ES-I3 (cell line): ENCODE results near the gene NACA.
"Not testable (repeated sequence)": the region's sequence is repeated elsewhere in the genome, so short reads cannot be mapped to it uniquely, and the experiment has no call there.

Source experiments
- H3K36me3 ChIP-seq: 2 replicates; pipeline ENCODE4 v1.6.1; 2013; ENCODE audit warnings: mild to moderate bottlenecking, low read length, control low read depth, moderate library complexity; ENCODE audit not compliant: insufficient read depth
- H3K4me1 ChIP-seq: 2 replicates; pipeline ENCODE4 v1.6.1; 2013; ENCODE audit warnings: mild to moderate bottlenecking, control low read depth, low read length; ENCODE audit not compliant: insufficient read depth
- H3K9ac ChIP-seq: 2 replicates; pipeline ENCODE4 v1.6.1; 2013; ENCODE audit warnings: low read depth, mild to moderate bottlenecking, low read length, moderate library complexity
- H3K9me3 ChIP-seq: 2 replicates; pipeline ENCODE4 v1.6.1; 2013; ENCODE audit warnings: mild to moderate bottlenecking, low read length, moderate library complexity; ENCODE audit not compliant: control insufficient read depth, insufficient read depth

Gene NACA

DNA sequence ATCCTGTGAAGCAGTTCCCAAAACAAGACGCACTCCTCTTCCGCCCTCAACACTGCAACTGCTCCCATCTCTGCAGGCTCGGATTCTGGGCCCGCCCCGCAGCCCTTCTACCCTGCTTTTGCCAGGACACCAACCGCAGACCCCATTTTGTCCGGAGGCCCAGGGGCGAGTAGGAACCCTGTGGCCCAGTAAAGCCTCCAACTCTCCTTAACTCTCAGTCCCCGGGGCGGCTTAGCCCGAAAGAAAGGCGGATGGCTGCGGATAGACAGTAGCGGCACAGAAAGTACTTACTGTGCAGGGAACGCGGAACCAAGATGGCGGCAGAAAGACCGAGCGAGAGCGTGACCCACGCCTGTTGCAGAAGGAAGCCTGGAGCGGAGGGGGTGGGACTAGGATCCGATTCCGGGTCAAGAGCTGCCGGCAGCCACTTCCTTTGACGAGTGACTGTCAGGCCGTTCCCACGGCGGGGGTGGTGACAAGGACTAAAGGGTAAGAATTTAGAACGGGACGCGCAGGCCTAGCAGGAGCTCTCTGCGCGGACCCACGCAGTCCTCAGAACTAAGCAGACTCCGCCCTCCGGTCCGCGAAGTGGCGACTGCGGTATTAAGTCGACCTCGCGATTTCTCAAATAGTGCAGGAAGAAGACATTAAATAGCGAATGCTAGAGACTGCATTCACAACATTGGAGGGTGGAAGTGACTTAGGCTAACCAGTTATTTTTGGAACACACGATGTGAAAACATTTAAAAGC, at the start of gene NACA:
NACA (minus strand) TSS at position 328 of the 751 bp plus-strand sequence. CDS start 778 bp downstream, outside the sequence.
- peaks cover 33% of the 10 kb centered on the region for H3K4me1 ChIP-seq
- no peaks in the 10 kb centered on the region for H3K9me3 ChIP-seq
- peak within 1 kb of the TSS; percentile 96 for H3K9ac ChIP-seq
- peaks cover 27% of the 10 kb centered on the region for H3K36me3 ChIP-seq

DNA sequence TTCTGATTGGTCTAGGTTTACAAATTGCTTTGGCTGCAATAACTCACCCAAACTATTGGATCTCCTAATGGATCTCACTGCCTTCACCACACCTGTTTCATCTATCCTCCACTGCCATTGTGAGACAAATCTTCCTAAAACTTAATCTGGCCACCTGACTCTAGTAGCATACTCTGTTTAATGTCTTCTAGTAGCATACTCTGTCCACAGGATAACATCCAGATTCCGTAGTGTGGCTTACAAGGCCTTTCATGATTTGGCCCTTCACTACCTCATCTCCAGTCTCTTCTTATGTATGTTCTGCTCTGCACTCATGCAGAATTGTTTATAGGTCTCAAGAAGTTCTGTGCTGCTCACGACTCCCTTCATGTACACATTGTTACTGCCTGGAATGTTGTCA, 48.0 kb upstream of the NACA start:
- Histone ChIP-seq H3K9ac (no peak overlapping the region), H3K9me3 (no peaks in the 10 kb centered on the region), H3K36me3 (no peaks in the 10 kb centered on the region), H3K4me1 (no peaks in the 10 kb centered on the region)

GRCh38 chr12:56772625-56773024, 47.5 kb upstream of the NACA start:
- Histone ChIP-seq H3K36me3 (no peaks in the 10 kb centered on the region), H3K9ac (no peak overlapping the region), H3K9me3 (no peaks in the 10 kb centered on the region), H3K4me1 (no peaks in the 10 kb centered on the region)

DNA sequence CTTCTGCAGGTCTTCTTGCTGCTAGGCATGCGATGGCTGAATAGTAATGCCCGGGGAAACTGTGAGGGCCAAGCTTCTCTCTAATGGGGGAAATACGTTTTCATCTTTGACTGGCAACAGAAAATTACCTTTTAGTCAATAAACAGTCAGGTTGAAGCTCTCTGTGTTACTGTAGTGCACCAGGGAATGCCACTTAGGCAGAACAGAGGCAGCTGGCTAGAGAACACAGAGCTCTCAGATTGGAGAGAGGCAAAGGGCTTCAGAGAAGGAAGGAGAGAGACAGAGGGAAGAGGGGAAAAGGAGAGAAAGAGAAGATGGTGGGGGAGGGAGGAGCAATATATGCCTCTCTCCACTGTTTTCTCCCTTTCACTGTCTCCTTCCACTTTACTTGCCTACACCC, 44.8 kb upstream of the NACA start:
- no peaks in the 10 kb centered on the region for H3K9me3 ChIP-seq
- H3K4me1 ChIP-seq = peaks cover 11% of the 10 kb centered on the region; the same call in 1 of the 2 replicates
- H3K9ac ChIP-seq = no peak overlapping the region
- H3K36me3 ChIP-seq = no peaks in the 10 kb centered on the region

DNA sequence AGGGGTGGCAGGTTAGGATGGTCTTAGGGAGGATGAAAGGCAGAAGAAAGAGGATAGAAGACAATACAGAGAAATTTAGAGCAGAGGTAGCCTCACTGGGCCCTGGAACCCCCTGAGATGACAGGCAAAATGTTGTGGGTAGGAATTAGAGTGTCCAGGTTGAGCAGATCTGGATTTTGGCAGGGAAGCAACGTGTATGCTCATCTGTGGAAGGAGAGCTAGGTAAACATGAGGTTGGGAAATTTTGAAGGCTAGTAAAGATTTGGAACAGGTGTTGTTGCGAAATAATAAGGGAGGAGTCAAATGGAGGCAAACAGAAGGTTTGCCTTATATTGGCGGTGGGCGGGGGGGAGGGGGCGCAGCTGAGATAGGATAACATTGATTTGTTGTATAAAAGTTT, 43.3 kb upstream of the NACA start:
- no peaks in the 10 kb centered on the region for H3K9me3 ChIP-seq
- no peak overlapping the region for H3K9ac ChIP-seq
- H3K4me1 ChIP-seq = peaks cover 11% of the 10 kb centered on the region; the same call in 1 of the 2 replicates
- H3K36me3 ChIP-seq = no peaks in the 10 kb centered on the region

- Histone ChIP-seq H3K9ac (no peak overlapping the region), H3K36me3 (no peaks in the 10 kb centered on the region), H3K9me3 (no peaks in the 10 kb centered on the region), H3K4me1 (peaks cover 11% of the 10 kb centered on the region; the same call in 1 of the 2 replicates)
These were observed 41.4 kb upstream of the NACA start for GRCh38 chr12:56766535-56766934.

- H3K36me3 ChIP-seq = no peaks in the 10 kb centered on the region
- no peaks in the 10 kb centered on the region; the same call in 1 of the 2 replicates for H3K9me3 ChIP-seq
- H3K9ac ChIP-seq = no peak overlapping the region
- H3K4me1 ChIP-seq = peaks cover 11% of the 10 kb centered on the region; the same call in 1 of the 2 replicates
These were observed 38.9 kb upstream of the NACA start for GRCh38 chr12:56763753-56764657.

DNA sequence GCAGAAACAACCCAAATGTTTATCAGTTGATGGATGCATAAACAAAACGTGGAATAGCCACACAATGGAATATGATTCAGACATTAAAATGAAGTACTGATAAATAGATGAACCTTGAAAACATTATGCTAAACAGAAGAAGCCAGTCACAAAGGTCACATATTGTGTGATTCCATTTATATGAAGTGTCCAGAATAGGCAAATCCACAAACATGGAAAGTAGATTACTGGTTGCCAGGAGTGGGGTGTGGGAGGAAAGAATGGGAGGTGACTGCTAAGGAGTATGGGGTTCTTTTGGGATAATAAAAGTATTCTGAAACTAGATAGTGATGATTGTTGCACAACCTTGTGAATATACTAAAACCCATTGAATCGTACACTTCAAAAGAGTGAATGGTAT, 36.7 kb upstream of the NACA start:
- no peak overlapping the region for H3K9ac ChIP-seq
- no peaks in the 10 kb centered on the region for H3K36me3 ChIP-seq
- no peaks in the 10 kb centered on the region; the same call in 1 of the 2 replicates for H3K9me3 ChIP-seq
- peaks cover 11% of the 10 kb centered on the region; the same call in 1 of the 2 replicates for H3K4me1 ChIP-seq

- H3K9ac ChIP-seq = no peak overlapping the region
- peaks cover under 1% of the 10 kb centered on the region; the same call in 1 of the 2 replicates for H3K4me1 ChIP-seq
- no peaks in the 10 kb centered on the region for H3K36me3 ChIP-seq
- H3K9me3 ChIP-seq = no peaks in the 10 kb centered on the region; the same call in 1 of the 2 replicates
These were observed 35.4 kb upstream of the NACA start for GRCh38 chr12:56760460-56760859.

DNA sequence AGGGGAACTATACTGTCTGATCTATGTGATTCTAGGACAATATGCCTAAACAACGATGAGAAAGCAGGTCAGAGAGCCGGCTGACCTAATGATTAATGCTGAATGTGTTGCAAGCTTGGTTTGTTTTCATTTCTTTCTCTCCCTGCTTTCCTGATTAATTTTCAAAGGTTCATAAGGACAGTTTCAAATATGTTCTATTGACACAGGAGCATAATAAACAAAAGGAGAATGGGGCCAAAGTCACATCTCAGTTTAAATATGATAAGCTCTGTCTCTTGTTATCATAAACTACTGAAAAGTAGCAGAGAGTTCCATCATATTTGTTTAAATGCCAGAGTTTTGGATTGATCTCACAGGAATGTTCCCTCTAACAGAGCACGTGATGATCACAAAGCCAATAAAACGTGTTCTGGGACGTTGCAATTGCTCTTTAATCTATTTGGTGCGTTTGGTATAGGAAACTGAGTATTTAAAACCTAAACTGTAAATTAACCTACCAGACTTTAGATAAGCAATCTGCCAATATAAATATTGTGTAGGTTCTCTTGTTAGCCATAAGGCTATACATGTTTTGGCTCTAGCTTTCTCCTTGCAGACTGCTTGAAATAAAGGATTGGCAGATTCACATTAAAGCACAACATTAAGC, 34.3 kb upstream of the NACA start:
- Histone ChIP-seq H3K9me3 (no peaks in the 10 kb centered on the region; the same call in 1 of the 2 replicates), H3K36me3 (no peaks in the 10 kb centered on the region), H3K9ac (no peak overlapping the region), H3K4me1 (no peaks in the 10 kb centered on the region)

- Histone ChIP-seq H3K9ac (no peak overlapping the region), H3K4me1 (no peaks in the 10 kb centered on the region), H3K36me3 (no peaks in the 10 kb centered on the region), H3K9me3 (no peaks in the 10 kb centered on the region; the same call in 1 of the 2 replicates)
These were observed 33.7 kb upstream of the NACA start for GRCh38 chr12:56758728-56759262.

DNA sequence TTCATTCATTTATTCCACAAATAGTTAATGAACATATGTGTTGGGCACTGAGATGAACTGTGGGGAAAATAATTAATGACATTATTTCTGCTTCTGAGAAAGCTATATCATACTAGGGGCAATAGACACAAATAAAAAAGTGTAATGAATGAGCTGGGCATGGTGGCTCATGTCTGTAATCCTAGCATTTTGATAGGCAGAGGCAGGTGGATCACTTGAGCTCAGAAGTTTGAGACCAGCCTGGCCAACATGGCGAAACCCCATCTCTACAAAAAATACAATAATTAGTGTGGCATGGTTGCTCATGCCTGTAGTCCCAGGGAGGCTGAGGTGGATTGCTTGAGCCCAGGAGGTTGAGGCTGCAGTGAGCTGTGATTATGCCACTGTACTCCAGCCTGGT, 32.9 kb upstream of the NACA start:
- H3K9me3 ChIP-seq, H3K36me3 ChIP-seq, H3K4me1 ChIP-seq, H3K9ac ChIP-seq: not testable (repeated sequence)

- H3K9me3 ChIP-seq = no peaks in the 10 kb centered on the region
- no peaks in the 10 kb centered on the region for H3K36me3 ChIP-seq
- no peaks in the 10 kb centered on the region for H3K4me1 ChIP-seq
- no peak overlapping the region for H3K9ac ChIP-seq
These were observed 28.5 kb upstream of the NACA start for GRCh38 chr12:56753566-56753965.
